Kidney (tissue), 14 donors: Measurements from ENCODE around the gene TEPSIN. TPM values are rescaled to one million over a fixed set of nuclear protein-coding genes. Genes with fewer than 3 reads are reported as not detected.

Source experiments
- DNase-seq, 5 donors: peaks; one replicate each; pipeline ENCODE4 v3.0.0-alpha.2; 2013 to 2020
- FAIRE-seq: peaks from 2 replicates; lab custom pipeline; 2012; peaks lifted over from hg19 to GRCh38; lab: Jason Lieb, UNC
- H3K27ac ChIP-seq, 2 donors: one replicate each; pipeline ENCODE4 v1.7.0; 2013; ENCODE audit warnings: low read depth in 2 of 2, low read length in 2 of 2, inconsistent platforms in 1 of 2
- H3K27me3 ChIP-seq: one replicate; pipeline ENCODE4 v1.7.1; 2013; ENCODE audit warnings: low read length, inconsistent platforms; ENCODE audit not compliant: control insufficient read depth, insufficient read depth
- H3K36me3 ChIP-seq, 3 donors: one replicate each; pipeline versions ENCODE4 v1.7.0 to v1.7.1; 2013; ENCODE audit warnings: low read length in 3 of 3, control low read depth in 1 of 3, inconsistent platforms in 1 of 3; ENCODE audit not compliant: insufficient read depth in 3 of 3, control insufficient read depth in 2 of 3
- H3K4me1 ChIP-seq, 3 donors: one replicate each; pipeline versions ENCODE4 v1.7.0 to v1.7.1; 2013; ENCODE audit warnings: low read length in 3 of 3, inconsistent platforms in 1 of 3, low read depth in 1 of 3; ENCODE audit not compliant: control insufficient read depth in 2 of 3, insufficient read depth in 2 of 3
- H3K4me3 ChIP-seq, 3 donors: one replicate each; pipeline versions ENCODE4 v1.7.0 to v1.8.1; 2013; ENCODE audit warnings: low read length in 3 of 3, control low read depth in 1 of 3, inconsistent platforms in 1 of 3
- H3K9ac ChIP-seq, 3 donors: one replicate each; pipeline versions ENCODE4 v1.7.0 to v1.7.1; 2013; ENCODE audit warnings: low read length in 3 of 3, control low read depth in 1 of 3, inconsistent platforms in 1 of 3
- H3K9me3 ChIP-seq, 3 donors: one replicate each; pipeline versions ENCODE4 v1.7.0 to v1.7.1; 2013; ENCODE audit warnings: low read length in 3 of 3, control low read depth in 1 of 3, inconsistent platforms in 1 of 3; ENCODE audit not compliant: control insufficient read depth in 2 of 3, insufficient read depth in 1 of 3
- CTCF ChIP-seq: IDR thresholded peaks from 3 replicates; pipeline ENCODE4 v1.5.1; 2012; ENCODE audit warnings: mild to moderate bottlenecking, moderate library complexity, borderline replicate concordance; ENCODE audit not compliant: insufficient read depth; ENCODE audit errors: extremely low read depth
- intact Hi-C: fragments of 100-400 bp; cut with DNase I; formaldehyde crosslinking; loops from one replicate; pipeline ENCODE4 v1.11.1; 2022
- polyA plus RNA-seq: library from polyadenylated mRNA; stranded (reverse); fragments of 350-450 nt; fragmentation: Illumina TruSeq; extraction: RNeasy Lipid Tissue Mini Kit (QIAGEN cat#74804); gene quantifications from one replicate; pipeline ENCODE4 v1.2.3, GENCODE V29; 2014; ENCODE audit warnings: low read depth, low replicate concordance; ENCODE audit not compliant: insufficient read depth
- total RNA-seq: library from RNA; stranded (reverse); fragmentation: NEBNext Ultra II Directional; extraction: Animal tissue kit (Norgen Biotek cat#: 25700); gene quantifications from one replicate; pipeline ENCODE4 v1.2.1, GENCODE V29; 2021
- donor health status: control.
- donor health status: control.
- donor health status: control.
- donor health status: control.
- donor health status: control.
- donor health status: DM: yes; HTN: yes; CAD: no.
- donor health status: Normal renal cell carcinoma (clear cell type).

The TEPSIN gene
- total and polyA plus RNA-seq, 2 donors from 2014 or later = 13.9 to 42.8 TPM

- no peak for DNase-seq
- H3K27ac ChIP-seq = no peak overlapping the region
- H3K9me3 ChIP-seq = no peaks in the 10 kb centered on the region
- no peak for FAIRE-seq
- no peaks in the 10 kb centered on the region for H3K27me3 ChIP-seq
- H3K4me1 ChIP-seq = peaks cover 0 to 3% (median 0%) of the 10 kb centered on the region in 3 donors
- H3K4me3 ChIP-seq = no peak overlapping the region
- intact Hi-C loops = no loop called here
- H3K9ac ChIP-seq = no peak overlapping the region
- no peaks in the 10 kb centered on the region for H3K36me3 ChIP-seq
- TF ChIP-seq CTCF = no peak
Measured at GRCh38 chr17:81196505-81197408, 42.1 kb downstream of the TEPSIN start.

- intact Hi-C loops = no loop called here
- H3K27me3 ChIP-seq = no peaks in the 10 kb centered on the region
- H3K9me3 ChIP-seq = no peaks in the 10 kb centered on the region
- DNase-seq (no peak), FAIRE-seq (no peak)
- H3K9ac ChIP-seq = no peak overlapping the region
- no peaks in the 10 kb centered on the region for H3K36me3 ChIP-seq
- no peak for TF ChIP-seq CTCF
- H3K4me3 ChIP-seq = no peak overlapping the region
- H3K4me1 ChIP-seq = peaks cover 0 to 3% (median 0%) of the 10 kb centered on the region in 3 donors
- no peak overlapping the region for H3K27ac ChIP-seq
Measured at GRCh38 chr17:81195941-81196495, 42.8 kb downstream of the TEPSIN start.

GRCh38 chr17:81194941-81195901, 43.6 kb downstream of the TEPSIN start:
- intact Hi-C loops = no loop called here
- no peaks in the 10 kb centered on the region for H3K9me3 ChIP-seq
- FAIRE-seq (no peak), DNase-seq (no peak)
- no peak for TF ChIP-seq CTCF
- no peaks in the 10 kb centered on the region for H3K36me3 ChIP-seq
- no peaks in the 10 kb centered on the region for H3K27me3 ChIP-seq
- H3K9ac ChIP-seq = no peak overlapping the region
- H3K4me1 ChIP-seq = peaks cover 0 to 3% (median 0%) of the 10 kb centered on the region in 3 donors
- no peak overlapping the region for H3K27ac ChIP-seq
- H3K4me3 ChIP-seq = no peak overlapping the region
